Lung microvascular endothelial cell (primary cell): ENCODE results near the gene DUSP22. TPM values are rescaled to one million over a fixed set of nuclear protein-coding genes. Genes with fewer than 3 reads are reported as not detected.
A peak's percentile ranks its signal among the peaks of the same experiment; 100 is the strongest.

Experiments
- DNase-seq, 2 donors: peaks; one replicate each; pipeline versions ENCODE4 v3.0.0 to v3.0.0-alpha.2; 2010; ENCODE audit warnings: low read depth in 2 of 2
- total RNA-seq: library from RNA; depleted of rRNA; stranded (reverse); fragments of >200 nt; gene quantifications from 2 replicates; pipeline ENCODE4 v1.2.1, GENCODE V29; 2014

DUSP22 gene
- total RNA-seq, 1 donor from 2014 or later, result 28.2 TPM

GRCh38 chr6:337805-338368 lies 45.6 kb downstream of the DUSP22 start:
- no peak for DNase-seq

DNA sequence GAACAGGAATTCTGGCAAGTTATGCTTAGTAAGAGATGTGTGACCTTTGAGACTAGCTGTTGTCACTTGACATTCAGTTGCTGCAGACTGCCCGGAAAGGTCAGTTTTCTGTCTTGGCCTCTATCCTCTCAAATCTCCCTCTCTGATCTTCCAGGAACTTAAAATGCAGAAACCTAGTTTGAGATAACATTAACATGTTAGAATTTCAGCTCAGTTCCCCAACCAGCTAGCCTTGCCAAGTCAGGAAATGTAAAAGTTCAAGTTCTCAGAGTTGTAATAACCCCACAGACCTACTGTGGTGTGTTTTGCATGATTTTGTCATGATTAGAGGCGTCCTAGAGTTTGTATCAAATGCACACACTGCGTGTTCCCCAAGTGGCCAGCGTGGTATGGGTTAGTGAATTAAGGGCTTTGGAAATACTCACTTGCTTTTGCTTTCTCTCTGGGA lies 46.6 kb downstream of the DUSP22 start:
- DNase-seq, result peak in 1 of 2 donors; percentile 37

DNA sequence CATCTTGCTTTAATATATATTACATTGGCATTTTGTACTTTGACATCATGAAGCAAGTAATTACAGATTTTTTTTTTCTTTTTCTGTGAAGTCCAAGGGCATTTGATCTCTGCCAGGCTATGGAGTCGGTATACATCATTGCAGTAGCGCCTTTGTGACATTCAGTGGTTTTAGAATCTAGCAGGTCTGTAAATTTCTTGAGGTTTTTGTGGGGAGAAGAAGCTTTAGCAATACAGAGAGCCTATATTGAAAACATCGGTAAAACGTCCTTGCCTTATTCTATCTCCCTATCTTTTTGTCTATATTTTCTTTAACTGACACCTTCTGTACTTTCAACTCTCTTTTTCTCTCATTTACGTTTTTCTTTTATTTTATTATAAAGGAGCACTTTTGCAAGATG lies 47.2 kb downstream of the DUSP22 start:
- no peak for DNase-seq

DNA sequence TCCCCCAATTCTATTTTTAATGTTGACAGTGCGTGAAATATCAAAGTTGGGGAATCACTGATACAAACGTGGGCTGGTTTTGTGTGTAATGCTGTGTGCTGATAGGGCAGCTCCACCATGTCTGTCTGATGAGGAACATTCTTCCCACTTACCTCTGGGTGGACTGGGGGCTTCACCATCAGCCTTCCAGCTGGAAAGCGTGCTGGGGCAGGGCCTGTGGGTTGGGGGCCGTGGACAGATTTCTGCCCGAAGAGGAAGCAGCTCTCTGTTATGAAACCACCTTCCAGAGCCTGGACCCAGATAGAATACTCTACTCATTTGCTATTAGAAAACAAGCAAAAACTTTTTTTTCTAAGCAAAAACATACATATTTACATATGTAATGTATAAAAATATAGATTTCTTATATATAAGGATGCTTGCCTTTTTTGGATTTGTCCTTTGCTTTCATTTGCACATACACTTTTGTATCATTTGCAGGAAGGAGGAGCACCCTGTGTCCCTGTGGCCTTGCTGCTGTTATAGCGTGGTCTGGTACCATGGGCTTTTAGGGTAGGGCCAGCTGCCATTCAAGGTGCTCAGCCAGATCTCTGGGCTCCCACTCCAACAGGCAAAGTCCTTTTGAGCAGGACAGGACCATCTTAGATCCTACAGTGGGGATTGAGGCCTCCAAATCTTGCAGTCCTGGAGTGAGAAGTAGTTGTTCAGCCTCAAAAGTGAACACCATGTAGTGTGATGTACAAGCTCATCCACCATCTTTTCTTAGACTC lies 48.1 kb downstream of the DUSP22 start:
- no peak for DNase-seq

- DNase-seq, result no peak
Measured at GRCh38 chr6:340991-341827, 48.9 kb downstream of the DUSP22 start.

DNA sequence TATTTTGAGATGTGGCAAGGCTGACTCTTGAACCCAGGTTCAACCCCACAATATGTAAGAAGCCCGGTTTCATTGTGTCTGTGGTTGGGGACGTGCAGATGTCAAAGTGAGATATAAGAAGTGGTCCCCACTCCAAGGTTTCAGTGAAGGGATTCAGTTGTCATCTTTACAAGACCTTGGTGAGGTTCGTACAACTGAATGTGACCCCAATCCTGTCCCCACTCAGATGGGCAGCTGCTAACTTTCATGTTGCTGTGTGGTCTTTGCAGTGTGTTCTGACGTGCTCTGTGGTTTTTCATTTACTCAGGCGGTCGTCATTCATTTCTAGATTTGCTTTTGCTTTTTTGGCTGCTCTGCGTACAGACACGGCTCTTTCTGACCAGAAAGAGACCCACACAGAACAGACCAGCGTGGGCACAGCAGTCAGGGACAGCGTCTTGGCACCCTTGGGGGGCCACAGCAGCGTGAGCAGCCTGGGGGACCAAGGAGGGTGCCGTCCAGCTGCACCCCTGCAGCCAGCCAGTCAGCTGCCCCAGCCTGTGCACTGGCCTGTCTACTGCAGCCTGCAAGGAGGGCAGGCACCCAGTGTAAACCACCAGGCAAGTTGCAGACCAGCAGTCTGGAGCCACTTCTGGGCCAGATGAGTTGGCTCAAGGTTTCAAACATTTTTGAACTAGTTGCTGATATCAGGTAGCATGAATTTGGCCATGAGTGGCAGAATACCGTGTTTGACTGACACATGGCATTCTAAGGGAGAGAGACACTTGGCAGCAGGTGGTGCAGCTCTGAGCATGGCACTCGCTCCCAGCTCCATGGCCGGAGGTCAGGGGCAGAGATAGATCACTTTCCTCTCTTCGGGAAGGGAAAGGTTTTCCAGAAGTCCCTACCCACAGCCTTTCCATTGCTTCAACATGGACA lies 49.9 kb downstream of the DUSP22 start:
- no peak for DNase-seq

- DNase-seq, result no peak
Measured at GRCh38 chr6:342832-343179, 50.5 kb downstream of the DUSP22 start.

DNA sequence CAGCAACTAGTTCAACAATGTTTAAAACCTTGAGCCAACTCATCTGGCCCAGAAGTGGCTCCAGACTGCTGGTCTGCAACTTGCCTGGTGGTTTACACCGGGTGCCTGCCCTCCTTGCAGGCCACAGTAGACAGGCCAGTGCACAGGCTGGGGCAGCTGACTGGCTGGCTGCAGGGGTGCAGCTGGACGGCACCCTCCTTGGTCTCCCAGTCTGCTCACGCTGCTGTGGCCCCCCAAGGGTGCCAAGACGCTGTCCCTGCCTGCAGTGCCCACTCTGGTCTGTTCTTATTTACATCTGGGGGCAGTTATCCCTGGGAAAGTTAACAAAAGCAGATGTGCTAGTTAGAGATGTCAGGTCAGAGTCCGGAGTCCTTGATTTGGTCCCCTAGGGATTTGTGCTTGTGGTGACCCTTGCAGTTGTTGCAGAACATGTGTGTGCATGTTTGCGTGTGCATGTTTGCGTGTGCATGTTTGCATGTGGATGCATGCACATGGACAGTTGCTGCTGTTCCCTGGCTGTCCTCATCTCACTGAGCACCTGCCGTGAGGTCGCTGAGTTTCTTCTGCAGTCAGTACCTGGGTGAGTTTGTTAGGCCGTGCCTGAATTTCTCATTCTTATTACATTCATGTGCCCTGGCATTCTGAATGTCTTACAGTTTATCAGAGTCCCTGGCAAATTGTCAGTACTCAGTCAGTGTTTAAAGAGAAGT lies 51.1 kb downstream of the DUSP22 start:
- DNase-seq, result no peak

GRCh38 chr6:343960-344815 lies 51.9 kb downstream of the DUSP22 start:
- no peak for DNase-seq

- no peak for DNase-seq
Measured at GRCh38 chr6:344816-345340, 52.6 kb downstream of the DUSP22 start.

GRCh38 chr6:345747-346385 lies 53.6 kb downstream of the DUSP22 start:
- DNase-seq, result no peak

GRCh38 chr6:346386-347030 lies 54.2 kb downstream of the DUSP22 start:
- no peak for DNase-seq

GRCh38 chr6:347232-347631 lies 54.9 kb downstream of the DUSP22 start:
- no peak for DNase-seq

DNA sequence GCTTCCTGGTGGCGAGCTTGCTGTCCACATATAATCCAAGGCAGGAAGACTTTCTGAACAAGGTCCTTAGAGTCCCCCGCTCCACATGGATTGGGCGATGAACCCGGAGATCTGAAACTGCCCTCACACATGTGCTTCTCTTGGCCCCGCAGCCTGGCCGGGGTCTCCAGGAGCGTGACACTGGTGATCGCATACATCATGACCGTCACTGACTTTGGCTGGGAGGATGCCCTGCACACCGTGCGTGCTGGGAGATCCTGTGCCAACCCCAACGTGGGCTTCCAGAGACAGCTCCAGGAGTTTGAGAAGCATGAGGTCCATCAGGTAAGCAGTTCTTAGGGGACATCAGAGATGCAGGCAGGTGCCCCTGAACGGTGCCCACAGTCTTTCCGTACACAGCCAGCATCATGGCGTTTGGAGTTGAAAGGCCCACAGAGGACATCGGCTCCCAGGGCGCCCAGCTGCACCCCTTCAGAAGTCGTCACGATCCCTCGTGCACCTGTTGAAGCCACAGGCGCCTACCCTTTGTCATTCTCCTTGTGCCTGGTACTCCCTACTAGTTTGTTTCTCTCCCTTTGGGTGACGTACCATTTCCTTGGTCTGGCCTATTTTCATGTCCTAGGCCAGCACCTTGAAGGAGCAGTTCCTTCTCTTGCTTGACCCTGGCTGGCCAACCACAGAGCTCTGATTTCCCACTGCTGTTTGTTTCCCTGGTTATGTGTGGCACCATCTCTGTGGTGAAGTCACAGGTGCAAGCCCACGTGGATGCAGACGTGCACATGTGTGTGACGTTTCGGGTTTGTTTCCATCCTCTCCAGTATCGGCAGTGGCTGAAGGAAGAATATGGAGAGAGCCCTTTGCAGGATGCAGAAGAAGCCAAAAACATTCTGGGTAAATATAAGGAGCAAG lies 55.9 kb downstream of the DUSP22 start:
- no peak for DNase-seq

- DNase-seq, result no peak
Measured at GRCh38 chr6:348860-349396, 56.6 kb downstream of the DUSP22 start.

DNA sequence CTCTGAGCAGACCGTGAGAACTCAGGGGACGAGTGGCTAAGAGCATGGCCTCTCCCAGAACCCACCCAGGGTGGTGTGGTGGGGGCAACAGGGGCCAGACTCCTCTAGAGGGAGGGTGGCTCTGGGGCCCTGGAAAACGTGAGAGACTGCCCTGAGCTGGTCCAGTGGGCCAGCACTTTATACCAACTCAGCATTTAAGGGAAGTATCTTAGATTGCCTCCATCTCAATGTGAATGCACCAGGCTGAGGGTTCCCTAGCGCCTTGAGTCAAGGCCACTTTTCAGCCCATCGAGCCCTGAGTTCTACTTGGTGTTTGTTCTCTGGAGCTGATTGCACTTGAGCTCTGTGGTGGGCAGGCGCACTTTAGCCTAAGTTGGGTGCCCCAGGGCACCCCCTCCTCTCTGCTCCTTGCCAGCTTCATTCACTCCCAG lies 57.2 kb downstream of the DUSP22 start:
- DNase-seq, result no peak

DNA sequence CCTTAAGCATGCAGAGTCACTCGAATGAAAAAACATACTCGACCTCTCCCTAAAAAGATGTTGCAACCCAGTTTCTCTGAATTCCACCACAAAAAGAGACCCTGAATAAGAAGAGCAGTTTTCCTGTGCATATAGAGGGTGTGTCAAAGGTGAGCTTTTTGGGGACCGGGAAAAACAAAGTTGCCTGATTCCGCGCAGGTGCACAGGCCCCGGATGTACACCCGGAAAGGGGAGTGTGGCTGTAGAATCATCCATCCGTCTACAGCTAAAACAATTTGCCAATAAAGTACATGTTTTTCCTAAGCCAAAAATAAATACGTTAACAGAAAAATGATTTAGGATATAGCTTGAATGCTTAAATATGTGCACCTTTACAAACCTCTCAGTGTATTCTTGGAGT lies 58.1 kb downstream of the DUSP22 start:
- no peak for DNase-seq
